ENCODE results near the gene BCL7C. TPM values are rescaled to one million over a fixed set of nuclear protein-coding genes. Genes with fewer than 3 reads are reported as not detected.
"Not testable (repeated sequence)": the region's sequence is repeated elsewhere in the genome, so short reads cannot be mapped to it uniquely, and the experiment has no call there.

The BCL7C gene
- total RNA-seq, result 28.8 and 30.7 TPM in 2 replicates

DNA sequence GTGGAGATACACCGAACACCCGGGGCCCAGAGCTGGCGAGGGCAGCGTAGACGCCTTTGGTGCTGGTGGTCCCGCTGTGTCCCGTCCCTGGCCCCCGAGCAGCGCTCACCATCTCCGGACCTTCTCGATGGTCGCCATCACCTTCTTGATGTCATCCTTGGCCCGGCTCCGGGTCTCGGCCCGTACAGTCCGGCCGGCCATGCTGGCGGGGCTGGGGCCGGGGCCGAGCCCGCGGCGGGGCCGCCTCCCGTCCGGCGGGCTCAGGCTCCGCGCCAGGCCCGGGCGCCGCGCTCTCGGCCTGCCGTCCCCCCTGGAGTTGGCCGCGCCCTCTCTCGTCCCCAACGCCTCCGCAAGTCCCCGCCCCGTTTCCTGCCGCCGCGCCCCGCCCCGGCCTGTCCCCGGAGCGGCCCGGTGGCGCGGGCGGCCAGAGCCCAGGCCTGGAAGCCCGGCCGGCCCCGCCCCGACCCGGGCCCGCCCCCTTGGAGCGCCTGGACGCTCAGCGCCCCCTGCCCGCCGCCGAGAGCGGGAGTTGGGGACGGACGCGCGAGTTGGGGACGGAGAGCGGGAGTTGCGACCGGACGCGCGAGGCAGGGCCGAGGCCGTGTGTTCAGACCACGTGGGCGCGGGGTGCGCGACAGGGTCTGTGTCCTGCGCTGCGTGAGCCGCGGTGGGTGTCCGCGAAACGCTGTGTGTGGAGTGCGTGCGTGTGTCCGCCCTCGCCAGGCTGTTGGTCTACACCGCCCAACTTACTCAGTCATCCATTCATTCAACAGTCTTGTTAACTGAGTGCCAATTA, at the start of gene BCL7C:
Gene BCL7C, minus strand, starts transcription at position 334 of the 796 bp plus-strand sequence. Its CDS starts 133 bp downstream, at position 201.
- no peak for DNase-seq (ENCODE audit: low read depth, low spot score)

DNA sequence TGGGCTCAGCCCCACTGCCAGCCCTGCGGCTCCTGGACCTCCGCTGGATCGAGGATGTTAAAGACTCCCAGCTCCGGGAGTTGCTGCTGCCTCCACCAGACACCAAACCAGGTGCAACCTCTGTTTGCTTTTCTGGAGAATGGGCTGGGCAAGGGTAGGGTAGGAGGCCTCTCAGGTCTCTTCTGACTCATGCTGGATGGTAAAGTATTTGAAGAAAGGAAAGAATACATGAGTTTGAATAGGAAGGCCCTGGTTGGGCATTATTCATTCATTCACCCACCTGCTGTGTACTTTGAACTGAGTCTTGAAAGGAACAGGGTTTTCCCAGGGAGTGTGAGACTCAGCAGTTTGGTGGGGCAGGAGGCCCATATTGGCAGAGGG, 48.5 kb upstream of the BCL7C start:
- DNase-seq (ENCODE audit: low read depth, low spot score), result no peak

DNA sequence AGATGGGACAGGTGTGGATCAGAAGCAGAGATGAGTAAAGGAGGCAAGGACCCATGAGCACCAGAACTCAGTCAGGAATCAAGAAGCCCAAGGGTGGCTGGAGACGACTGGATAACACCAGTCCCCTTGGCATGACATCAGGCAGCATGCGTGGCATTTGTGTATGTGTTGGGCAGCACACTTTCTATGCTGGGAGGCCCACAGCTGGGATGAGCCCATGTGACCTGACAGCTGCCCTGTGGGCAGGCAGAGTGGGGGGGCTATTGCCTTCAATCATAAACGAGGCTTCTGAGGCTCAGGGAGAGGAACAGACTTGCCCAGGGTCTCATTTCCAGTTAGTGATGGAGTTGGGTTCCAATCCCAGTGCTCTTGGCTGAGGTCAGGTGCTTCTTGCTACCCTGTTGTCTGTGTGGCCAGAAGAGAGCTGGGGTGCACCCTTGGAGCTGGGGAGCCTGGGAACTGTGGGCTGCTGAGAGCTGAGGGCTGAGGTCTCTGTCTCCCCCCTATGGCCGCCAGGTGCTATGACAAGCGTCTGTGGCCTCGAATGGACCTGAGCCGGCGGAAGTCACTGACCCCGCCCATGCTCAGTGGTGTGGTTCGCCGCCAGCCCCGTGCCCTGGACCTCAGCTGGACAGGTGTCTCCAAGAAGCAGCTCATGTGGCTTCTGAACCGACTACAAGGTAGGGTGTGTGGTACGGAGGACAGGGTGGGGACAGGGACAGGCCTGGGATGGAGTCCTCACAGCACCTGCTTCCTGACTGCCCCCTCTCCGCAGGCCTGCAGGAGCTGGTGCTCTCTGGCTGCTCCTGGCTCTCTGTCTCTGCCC, 47.9 kb upstream of the BCL7C start:
- DNase-seq (ENCODE audit: low read depth, low spot score), result no peak

DNA sequence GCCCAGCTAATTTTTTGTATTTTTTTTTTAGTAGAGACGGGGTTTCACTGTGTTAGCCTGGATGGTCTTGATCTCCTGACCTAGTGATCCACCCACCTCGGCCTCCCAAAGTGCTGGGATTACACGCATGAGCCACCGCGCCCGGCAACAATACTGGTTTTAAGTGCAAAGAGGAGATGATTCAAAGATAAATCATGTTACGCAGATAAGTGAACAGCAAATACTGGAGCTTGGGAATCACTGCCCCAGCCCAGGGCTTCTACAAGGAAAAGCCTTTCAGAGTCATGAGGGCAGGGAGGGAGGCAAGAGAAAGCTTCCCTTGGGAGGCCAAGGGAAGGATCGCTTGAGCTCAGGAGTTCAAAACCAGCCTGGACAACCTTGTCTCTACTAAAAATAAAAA, 45.7 kb upstream of the BCL7C start:
- not testable (repeated sequence) for DNase-seq (ENCODE audit: low read depth, low spot score)

DNA sequence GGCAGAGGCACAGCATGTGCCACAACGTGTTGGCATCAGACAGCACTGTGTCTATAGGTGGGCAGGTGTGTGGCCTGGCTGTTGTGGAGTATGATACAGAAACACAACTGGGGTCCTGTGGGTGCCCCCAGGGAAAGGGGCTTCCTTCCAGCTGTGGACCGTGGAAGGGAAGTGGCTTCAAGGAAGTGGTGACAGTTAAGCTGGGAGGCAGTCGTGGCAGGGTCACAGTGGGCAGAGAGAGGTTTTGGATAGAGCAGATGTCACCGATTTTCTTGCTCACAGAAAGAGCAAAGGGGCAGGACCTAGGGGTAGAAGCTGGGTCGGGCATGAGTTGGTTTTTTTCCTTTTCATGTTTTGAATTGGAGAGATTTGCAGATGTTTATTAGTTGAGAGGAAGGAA, 43.8 kb upstream of the BCL7C start:
- no peak for DNase-seq (ENCODE audit: low read depth, low spot score)

DNA sequence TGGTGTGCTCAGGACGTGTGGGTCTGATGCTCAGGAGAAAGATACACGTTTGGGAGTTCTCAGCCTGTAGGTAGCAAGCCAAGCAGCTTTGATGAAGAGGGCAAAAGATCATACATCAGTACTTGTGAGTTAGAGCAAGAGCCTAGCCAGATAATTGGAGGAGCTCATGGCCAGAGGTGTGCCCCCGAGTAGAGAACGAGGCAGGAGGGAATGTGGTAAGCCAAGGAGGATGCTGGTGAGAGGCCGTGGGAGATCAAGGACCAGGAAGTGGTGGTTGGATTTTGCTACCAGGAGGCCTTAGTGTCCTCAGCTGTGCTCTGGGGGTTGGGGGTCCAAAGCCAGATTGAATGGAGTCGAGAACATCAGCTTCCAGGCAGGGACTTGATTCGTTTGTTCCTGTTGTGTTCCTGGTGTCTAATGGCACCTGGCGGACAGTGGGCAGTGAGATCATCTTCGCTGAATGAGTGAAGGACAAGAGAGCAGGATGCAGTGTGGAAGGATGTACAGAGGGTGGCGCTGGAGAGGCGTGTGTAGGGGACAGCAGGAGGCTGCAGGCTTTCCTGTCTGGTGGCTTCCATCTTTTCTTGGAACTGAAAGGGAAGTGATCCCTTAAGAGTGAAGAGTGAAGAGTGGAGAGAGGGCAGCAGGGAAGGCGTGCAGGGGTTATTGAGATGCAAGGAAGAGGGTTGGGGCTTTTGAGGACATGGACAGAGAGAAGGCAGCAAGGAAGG, 41.1 kb upstream of the BCL7C start:
- DNase-seq (ENCODE audit: low read depth, low spot score), result no peak

DNA sequence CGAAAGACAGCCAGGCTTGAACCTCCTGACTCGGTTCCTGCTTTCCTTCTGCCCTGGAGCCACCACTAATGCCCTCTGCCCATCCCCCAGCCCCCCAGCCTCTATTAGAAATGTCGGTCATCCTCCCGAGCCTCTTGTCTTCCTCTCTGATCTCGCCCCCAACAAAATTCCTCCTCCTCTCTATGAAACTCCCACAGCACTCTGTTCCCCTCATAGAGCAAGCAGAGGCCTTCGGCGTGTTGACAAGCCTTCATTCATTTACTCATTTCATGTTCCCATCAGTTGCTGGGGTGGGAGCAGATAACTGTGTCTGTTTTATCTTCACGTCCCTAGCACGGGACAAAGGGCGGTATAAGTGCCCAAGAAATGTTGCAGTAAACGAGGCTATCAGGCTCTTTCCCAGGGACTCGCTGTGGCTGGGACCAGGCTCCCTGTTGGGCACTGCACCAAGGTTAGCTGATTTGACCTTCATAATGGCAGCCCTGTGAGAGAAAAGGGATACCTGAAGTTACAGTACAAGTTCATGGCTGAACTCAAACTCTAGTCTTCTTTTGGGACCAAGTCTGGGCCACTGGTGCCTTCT, 37.3 kb upstream of the BCL7C start:
- DNase-seq (ENCODE audit: low read depth, low spot score), result no peak

DNA sequence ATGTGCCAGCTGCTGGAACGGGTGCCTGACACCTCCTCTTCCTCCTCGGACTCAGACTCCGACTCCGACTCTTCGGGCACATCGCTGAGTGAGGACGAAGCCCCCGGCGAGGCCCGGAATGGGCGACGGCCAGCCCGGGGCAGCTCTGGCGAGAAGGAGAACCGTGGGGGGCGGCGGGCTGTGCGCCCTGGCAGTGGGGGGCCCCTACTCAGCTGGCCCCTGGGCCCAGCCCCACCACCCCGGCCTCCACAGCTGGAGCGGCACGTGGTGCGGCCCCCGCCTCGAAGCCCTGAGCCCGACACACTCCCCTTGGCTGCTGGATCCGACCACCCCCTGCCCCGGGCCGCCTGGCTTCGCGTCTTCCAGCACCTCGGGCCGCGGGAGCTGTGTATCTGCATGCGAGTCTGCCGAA, 36.3 kb upstream of the BCL7C start:
- no peak for DNase-seq (ENCODE audit: low read depth, low spot score)

DNA sequence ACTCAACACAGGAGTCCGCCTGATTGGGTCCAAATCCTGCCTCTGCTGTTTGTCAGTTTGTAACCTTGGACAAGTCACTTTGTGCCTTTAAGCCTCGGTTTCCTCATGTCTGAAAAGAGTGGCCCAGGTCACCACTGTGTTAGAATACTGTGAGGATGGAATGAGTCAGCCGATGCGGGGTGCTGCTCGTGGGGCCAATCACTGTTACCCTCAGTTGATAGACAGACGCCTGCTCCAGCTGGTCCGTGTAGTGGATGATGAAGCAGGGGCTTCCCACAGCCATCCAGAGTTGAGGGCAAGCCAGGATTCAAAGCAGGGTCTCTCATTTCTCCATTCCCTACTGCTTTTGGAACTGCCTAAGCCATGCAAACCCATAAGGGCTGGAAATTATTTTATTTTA, 35.3 kb upstream of the BCL7C start:
- DNase-seq (ENCODE audit: low read depth, low spot score), result no peak

DNA sequence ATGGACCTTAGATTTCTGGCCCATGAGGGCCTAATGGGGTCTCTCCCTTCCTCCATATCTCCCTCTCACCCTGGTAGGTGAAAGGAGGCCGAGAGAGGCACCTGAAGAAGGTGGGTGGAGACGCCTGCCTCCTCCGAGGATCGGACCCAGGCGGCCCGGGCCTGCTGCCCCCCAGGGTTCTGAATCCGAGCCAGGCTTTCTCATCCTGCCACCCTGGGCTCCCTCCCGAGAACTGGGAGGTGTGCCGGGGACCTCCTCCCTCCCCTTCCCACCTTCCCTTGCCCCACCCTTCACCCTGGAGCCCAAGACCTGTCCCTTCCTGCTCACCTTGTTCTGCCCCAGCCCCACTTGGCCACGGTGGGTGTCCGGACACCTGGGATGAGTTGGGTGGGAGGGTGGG, 34.5 kb upstream of the BCL7C start:
- no peak for DNase-seq (ENCODE audit: low read depth, low spot score)

DNA sequence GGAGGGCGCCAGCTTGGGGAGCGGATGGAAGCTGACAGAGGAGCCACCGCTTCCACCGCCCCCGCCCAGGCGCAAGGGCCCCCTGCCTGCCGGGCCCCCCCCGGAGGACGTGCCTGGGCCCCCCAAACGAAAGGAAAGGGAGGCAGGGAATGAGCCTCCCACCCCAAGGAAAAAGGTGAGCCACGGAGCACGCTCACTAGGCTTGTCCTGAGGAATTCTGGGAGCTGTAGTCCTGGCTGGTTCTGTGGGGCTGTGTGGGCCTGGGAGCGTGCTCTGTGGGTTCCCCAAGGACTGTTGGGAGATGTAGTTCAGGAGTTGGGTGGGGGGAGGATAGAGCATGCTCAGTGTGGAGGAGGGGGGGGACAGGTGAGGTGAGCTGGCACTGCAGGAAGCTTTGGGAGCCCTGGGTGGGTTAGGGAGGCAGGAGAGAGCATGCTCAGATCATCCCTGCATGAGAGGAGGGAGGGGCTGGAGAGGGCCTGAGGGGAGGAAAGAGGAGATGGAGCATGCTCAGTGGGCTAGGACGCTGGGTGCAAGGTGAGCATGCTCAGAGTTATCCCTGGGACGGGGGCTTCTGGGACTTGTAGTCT, 34.0 kb upstream of the BCL7C start:
- no peak for DNase-seq (ENCODE audit: low read depth, low spot score)

DNA sequence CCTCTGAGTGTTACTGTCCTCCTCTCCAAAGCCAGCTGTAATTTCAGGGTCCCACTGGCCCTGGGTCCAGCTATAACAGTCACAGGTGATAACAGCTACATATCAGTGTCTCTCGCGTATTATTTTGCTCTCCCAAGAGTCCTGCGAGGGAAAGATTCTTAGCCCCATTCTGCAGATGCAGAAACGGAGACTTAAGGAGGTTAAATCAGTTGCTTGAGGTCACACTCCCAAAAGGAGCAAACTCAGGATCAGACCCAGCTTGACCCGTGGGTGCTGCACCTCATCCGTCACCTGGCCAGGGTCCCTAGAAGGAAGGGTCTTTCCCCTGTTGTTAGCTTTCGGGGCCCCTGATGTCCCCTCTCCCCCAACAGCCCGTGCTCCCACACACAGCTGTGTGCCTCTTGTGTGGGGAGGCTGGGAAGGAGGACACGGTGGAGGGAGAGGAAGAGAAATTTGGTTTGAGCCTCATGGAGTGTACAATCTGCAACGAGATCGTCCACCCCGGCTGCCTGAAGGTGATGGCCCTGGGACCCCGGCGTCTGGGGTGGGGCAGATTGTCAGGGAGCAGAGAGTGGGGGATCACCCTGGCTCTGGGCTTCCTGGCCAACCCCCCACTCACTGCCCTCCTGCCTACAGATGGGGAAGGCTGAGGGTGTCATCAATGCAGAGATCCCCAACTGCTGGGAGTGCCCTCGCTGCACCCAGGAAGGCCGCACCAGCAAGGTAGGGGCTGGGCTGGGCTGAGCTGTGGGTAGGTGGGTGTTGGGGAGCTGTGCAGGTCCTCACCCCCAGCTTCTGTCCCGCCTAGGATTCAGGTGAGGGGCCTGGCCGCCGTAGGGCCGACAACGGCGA, 33.3 kb upstream of the BCL7C start:
- no peak for DNase-seq (ENCODE audit: low read depth, low spot score)

DNA sequence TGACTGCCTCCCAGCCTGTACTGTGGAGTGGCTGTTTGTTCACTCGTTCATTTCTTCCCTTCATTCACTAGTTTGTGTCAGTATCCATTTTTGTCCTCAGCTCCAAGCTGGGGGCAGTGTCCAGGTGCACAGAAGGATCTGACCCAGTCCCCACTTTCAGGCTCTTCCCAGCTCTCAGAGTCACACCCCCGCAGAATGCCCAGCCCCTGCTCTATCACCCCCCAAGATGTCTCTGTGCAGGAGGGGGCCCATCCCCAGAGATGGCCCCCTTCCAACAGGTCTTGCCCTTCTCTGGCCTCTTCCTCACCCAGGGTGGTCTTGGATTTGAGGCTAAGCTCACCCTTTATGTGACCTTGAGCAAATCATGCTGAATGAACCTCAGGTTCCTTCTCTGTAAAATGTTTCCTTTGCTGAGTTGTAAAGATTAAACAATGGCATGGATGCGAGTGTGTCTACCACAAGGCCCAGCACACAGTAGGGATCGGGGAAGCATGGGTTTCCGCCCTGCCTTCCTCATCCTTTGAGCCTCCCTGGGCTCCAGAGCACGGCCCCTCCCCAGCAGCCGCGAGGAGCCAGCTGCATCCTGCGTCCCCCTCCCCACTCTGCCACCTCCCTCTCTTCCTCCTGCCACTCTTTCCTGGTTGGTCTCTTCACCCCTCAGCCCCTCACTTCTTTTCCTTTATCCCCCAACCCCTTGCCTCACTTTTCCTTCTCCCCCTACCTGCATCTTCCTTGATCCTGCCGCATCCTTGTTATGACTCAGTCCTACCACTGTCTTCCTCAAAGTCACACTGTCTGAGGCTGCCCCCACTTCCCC, 32.3 kb upstream of the BCL7C start:
- DNase-seq (ENCODE audit: low read depth, low spot score), result no peak

DNA sequence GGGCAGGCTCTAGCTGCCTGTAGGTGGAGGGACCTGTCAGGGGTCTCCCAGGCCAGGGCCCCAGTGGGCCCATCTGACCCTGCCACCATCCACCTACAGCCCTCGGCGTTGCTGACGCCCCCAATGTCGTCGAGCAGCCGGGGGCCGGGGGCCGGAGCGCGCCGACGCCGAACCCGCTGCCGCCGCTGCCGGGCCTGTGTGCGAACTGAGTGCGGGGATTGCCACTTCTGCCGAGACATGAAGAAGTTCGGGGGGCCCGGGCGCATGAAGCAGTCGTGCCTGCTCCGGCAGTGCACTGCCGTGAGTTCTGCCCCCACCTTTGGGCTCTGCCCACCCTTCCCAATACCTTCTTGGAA, 31.7 kb upstream of the BCL7C start:
- DNase-seq (ENCODE audit: low read depth, low spot score), result no peak

DNA sequence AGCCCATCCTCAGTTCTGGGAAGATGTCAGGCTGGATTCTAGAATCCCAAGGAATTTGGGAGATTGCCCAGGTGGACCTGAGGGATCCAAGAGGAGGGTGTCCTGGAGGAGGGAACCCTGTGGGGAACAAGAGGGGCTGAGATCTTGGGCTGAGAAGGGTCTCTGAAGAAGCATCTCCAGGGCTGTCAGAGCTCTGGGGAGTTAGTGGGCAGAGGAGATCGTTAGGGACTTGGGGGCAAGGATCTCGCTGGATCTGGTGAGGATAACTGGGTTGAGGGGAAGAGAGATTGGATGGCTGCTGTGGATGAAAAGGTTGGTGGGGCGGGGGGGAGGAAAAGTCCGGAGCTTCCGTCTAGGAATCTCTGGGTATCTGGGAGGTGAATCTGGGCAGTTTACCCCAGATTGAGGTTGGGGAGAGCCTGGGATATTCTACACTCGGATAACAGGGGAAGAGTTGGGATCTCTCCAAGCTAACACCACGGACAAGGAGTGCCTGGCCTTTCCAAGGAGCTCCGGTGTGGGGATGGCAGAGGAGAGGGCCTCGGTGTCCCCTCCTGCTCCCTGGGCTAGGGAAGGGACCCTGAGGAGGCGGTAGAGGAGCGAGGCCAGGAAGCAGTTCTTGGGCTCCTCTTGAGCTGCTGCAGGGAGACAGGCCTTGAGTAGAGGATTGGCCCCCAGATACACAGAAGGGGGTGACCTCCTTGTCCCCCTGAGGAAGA, 31.2 kb upstream of the BCL7C start:
- no peak for DNase-seq (ENCODE audit: low read depth, low spot score)

DNA sequence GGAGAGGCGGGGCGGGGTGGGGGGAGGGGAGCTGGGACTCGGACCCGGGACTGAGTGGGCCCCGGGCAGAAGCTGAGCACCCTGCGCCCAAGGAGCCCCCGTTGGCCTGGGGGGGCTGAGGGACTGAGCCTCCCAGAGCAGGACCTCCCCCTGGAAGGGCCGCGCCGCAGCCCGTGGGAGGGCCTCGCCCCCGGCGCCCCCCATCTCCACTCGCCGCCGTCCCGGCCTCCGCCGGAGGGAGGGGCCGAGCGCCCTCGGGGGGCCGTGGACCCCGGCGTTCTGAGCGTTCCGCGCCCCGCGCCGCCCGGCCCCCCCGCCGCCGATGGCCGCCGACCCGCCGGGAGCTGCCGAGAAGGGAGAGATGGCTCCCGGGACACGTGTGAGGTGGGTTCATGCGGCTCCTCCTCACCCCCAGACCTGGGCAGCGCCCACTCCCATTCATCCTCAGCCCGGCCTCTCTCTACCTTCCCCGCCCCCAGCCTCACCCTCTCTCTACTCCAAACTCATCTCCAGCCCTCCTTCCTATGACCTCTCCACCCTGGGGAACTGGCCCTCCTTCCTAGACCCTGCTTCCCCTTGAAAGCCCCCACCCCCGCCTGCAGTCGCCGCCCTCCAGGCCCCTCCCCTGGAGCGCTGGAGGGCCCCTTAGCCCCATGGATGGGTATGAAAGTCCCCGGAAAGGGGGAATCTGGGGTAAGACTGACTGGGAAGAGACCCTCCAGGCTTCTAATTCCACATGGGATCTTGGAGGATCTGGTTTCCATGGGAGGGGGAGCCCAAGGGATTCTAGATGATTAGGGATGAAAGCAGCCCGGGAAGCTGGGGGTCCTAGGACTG, 30.4 kb upstream of the BCL7C start:
- DNase-seq (ENCODE audit: low read depth, low spot score), result no peak

DNA sequence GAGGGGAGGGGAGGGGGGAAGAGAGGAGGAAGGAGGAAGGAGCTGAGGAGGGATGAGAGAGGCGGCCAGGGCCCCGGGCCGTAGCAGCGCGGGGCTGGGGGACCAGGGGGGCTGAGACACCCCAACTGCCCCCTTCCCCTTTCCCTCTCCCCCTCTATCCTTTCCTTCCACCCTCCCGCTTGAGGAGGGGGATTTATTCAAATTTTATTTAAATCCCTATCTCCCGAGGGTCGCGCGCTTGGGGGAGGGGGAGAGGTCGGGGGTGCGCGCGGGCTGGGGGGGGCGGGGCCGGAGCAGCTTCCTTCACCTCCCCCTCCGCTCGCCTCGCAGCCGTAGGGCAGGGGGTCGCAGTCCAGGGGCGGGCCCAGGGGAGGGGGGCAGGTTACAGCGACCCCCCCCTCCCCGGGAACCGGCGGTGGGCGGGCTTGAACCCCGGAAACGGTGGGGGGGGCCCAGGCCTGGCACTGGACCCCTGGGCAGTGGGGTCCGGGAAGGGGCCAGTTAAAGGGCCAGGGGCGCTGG, 29.7 kb upstream of the BCL7C start, which contains the start of gene FBXL19:
Gene FBXL19, plus strand, starts transcription at position 19 of the 522 bp plus-strand sequence. CDS start 2,183 bp downstream, outside the sequence.
- DNase-seq (ENCODE audit: low read depth, low spot score), result no peak
